HG03066 (cell line): Measurements from ENCODE around the gene ALOXE3.

Experiments used
- ATAC-seq: cut with Tn5 transposase; IDR thresholded peaks from one replicate; pipeline ENCODE4 v1.9.1; 2021; ENCODE audit warnings: low read depth; ENCODE audit not compliant: unreplicated experiment

Gene ALOXE3

GRCh38 chr17:8056976-8057625 lies 61.2 kb downstream of the ALOXE3 start:
- ATAC-seq: no peak

- no peak for ATAC-seq
Measured at GRCh38 chr17:8056232-8056975, 61.9 kb downstream of the ALOXE3 start.

DNA sequence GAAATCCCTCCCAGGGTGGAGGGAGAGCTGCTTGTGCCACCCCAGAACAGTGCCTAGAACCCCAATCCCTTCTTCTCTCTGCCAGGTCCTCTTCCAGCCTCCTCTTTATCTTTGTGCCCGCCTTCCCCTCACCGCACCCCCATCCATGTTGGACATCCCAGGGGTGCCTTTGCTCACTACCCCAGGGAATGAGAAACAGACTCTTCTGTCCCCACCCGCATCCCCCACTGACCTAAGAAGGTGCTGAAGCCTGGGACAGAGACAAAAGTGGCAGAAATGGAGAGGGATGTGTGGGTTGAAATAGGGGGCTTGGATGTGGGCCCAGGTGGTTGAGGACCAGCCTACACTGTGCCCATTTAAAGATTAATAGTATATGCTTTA lies 62.5 kb downstream of the ALOXE3 start:
- ATAC-seq: no peak

GRCh38 chr17:8053600-8053999 lies 64.7 kb downstream of the ALOXE3 start:
- no peak for ATAC-seq

DNA sequence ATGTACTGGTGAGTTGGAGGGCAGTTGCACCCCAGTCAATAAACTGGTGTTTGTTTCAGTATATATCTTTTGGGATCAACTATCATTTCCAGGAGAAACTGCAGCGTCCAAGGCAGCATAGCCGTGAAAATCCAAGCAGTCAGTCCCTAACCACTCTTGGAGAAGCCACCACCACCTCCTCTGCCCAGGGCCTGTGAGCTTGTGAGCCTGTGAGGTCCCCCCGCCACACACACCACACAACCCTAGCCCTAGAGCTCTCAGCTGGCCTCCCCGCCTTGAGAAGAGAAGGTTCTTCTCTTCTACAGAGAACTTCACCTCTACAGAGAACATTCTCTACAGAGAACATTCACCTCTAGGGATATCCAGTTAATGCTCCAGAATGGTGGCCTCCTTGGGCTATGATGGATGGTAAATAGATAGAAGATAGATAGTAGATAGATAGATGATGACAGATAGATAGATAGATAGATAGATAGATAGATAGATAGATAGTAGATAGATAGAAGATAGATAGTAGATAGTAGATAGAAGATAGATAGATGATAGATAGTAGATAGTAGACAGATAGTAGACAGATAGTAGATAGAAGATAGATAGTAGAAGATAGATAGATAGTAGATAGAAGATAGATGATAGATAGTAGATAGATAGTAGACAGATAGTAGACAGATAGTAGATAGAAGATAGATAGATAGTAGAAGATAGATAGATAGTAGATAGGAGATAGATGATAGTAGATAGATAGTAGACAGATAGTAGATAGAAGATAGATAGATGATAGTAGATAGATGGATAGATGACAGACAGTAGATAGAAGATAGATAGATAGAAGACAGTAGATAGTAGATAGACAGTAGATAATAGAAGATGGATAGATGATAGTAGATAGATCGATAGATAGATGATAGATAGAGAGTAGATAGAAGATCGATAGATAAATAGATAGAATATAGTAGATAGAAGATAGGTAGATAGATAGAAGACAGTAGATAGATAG lies 65.8 kb downstream of the ALOXE3 start:
- ATAC-seq: no peak

GRCh38 chr17:8051831-8052230 lies 66.5 kb downstream of the ALOXE3 start:
- no peak for ATAC-seq

DNA sequence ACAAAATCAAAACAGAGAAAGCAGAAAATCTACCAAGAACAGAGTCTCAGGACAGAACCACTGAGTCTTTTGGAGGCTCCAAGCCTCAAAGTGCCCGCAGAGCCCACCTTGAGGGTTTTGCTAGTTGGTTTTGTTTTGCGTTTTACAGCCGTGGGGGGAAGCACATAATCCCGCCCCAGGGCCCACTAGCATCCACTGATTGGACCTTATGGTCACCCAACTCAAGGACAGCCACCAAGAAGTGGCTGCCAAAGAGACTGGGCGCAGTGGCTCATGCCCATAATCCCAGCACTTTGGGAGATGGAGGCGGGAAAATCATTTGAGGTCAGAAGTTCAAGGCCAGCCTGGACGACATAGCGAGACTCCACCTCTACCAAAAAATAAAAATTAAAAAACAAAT lies 69.6 kb downstream of the ALOXE3 start:
- no peak for ATAC-seq

GRCh38 chr17:8048236-8048635 lies 70.1 kb downstream of the ALOXE3 start:
- no peak for ATAC-seq

DNA sequence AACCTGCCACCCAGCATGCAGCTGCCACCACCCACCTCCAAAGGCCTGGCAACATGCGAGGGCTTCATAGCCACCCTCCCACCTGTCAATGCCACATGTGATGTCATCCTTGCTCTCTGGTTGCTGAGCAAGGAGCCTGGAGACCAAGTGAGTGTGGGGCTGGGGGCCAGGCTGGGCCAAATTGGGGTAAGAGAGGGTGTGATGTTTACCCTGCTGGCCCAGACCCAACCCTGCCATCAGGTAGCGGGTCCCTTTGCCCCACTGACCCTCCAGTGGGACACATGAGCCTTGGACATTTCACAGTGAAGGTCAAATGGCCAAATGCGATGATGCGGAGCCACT lies 70.6 kb downstream of the ALOXE3 start:
- ATAC-seq: no peak

DNA sequence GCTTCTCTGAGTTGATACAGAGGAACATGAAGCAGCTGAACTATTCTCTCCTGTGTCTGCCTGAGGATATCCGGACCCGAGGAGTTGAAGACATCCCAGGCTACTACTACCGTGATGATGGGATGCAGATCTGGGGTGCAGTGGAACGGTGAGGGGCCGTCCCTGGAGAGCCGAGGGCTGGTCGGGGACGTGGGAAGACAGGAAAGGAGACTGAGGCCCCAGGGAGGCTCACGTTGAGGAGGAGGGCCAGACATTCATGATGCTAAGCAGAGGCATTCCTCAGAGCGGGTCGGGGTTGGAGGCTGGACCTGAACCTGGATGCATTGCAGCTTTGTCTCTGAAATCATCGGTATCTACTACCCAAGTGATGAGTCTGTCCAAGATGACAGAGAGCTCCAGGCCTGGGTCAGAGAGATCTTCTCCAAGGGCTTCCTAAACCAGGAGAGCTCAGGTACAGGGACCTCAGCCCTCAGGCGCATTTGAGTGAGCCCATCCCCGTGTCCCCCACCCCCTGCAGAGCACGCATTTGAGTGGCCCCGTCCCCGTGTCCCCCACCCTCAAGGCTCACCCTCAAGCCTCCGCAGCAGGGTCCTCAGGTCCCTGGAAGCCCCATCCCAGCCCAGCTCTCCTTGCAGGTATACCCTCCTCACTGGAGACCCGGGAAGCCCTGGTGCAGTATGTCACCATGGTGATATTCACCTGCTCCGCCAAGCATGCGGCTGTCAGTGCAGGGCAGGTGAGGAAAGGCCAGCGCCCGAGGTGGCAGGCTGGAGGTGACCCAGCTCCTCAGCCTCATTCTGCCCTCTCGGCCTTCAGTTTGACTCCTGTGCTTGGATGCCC lies 71.2 kb downstream of the ALOXE3 start:
- no peak for ATAC-seq

GRCh38 chr17:8046306-8046928 lies 71.9 kb downstream of the ALOXE3 start:
- ATAC-seq: no peak
